Measurements from ENCODE around the gene STIP1.

GRCh38 chr11:64229090-64229743 is 43.2 kb downstream of the STIP1 start:
- TF ChIP-seq CTCF (conservative IDR thresholded peaks at IDR 0.05 in 1 of 2, IDR thresholded peaks at IDR 0.05 in 1 of 2; ENCODE audit: low read depth in 1 of 2, low read length in 2 of 2) = no peak
- TF ChIP-seq EZH2 (IDR thresholded peaks at IDR 0.05; ENCODE audit: low read length, missing control alignments) = no peak
